Smooth muscle cell (in vitro differentiated cells): Measurements from ENCODE around the gene CREB5. TPM values are rescaled to one million over a fixed set of nuclear protein-coding genes. Genes with fewer than 3 reads are reported as not detected.

Source experiments
- DNase-seq: peaks from one replicate; lab custom pipeline; 2025; ENCODE audit not compliant: unreplicated experiment; lab: John Stamatoyannopoulos, UW
- H2AFZ ChIP-seq: fragments of 200-600 bp; sonication (generic); 2 replicates; pipeline ENCODE4 v1.6.0; 2016; ENCODE audit warnings: antibody characterized with exemption, low read depth, mild to moderate bottlenecking
- H3F3A ChIP-seq: fragments of 200-600 bp; sonication (generic); 2 replicates; pipeline ENCODE4 v1.6.0; 2017; ENCODE audit warnings: antibody characterized with exemption, low read depth
- H3K27ac ChIP-seq: fragments of 200-600 bp; sonication (generic); 2 replicates; pipeline ENCODE4 v1.5.1; 2016; ENCODE audit warnings: low read depth, mild to moderate bottlenecking
- H3K27me3 ChIP-seq: fragments of 200-600 bp; sonication (generic); 2 replicates; pipeline ENCODE4 v1.6.1; 2016; ENCODE audit warnings: low read depth, mild to moderate bottlenecking
- H3K36me3 ChIP-seq: fragments of 200-600 bp; sonication (generic); 2 replicates; pipeline ENCODE4 v1.5.1; 2016; ENCODE audit warnings: low read depth
- H3K4me1 ChIP-seq: fragments of 200-600 bp; sonication (generic); 2 replicates; pipeline ENCODE4 v1.5.1; 2016; ENCODE audit warnings: low read depth
- H3K4me2 ChIP-seq: fragments of 200-600 bp; sonication (generic); 2 replicates; pipeline ENCODE4 v1.6.0; 2016; ENCODE audit warnings: mild to moderate bottlenecking
- H3K4me3 ChIP-seq: fragments of 200-600 bp; sonication (generic); 2 replicates; pipeline ENCODE4 v1.5.1; 2016; ENCODE audit warnings: mild to moderate bottlenecking
- H3K79me2 ChIP-seq: fragments of 200-600 bp; sonication (generic); 2 replicates; pipeline ENCODE4 v1.6.0; 2016; ENCODE audit warnings: low read depth, mild to moderate bottlenecking
- H3K9ac ChIP-seq: fragments of 200-600 bp; sonication (generic); 2 replicates; pipeline ENCODE4 v1.6.0; 2016; ENCODE audit warnings: low read depth
- H3K9me3 ChIP-seq: fragments of 200-600 bp; sonication (generic); replicated peaks from 2 replicates; pipeline ENCODE4 v1.5.1; 2016; ENCODE audit warnings: low read depth
- H4K20me1 ChIP-seq: fragments of 200-600 bp; sonication (generic); 2 replicates; pipeline ENCODE4 v1.6.0; 2016; ENCODE audit warnings: low read depth
- WGBS: methylation state at CpG from one replicate; pipeline ENCODE4 v1.1.7; 2016; ENCODE audit warnings: low lambda C conversion rate; 5-methylcytosine and 5-hydroxymethylcytosine counted together
- polyA plus RNA-seq: library from polyadenylated mRNA; unstranded; fragments of >200 nt; fragmentation: Nextera tagmentation; extraction: Ambion mirVana; gene quantifications from 2 replicates; pipeline ENCODE4 v1.2.1, GENCODE V29; 2016
- total RNA-seq: library from RNA; depleted of rRNA; stranded (reverse); fragments of >200 nt; gene quantifications from 2 replicates; pipeline ENCODE4 v1.2.3, GENCODE V29; 2014
- TF ChIP-seq, protein P1 (sequence below): fragments of 200-600 bp; sonication (generic); IDR thresholded peaks from 2 replicates; pipeline ENCODE4 v1.5.1; 2017; ENCODE audit warnings: borderline replicate concordance, mild to moderate bottlenecking, antibody characterized with exemption; ENCODE audit not compliant: insufficient read depth, poor library complexity, severe bottlenecking

Gene CREB5
- total and polyA plus RNA-seq, 2 experiments from 2014 or later: 6.2 to 18.2 TPM

DNA sequence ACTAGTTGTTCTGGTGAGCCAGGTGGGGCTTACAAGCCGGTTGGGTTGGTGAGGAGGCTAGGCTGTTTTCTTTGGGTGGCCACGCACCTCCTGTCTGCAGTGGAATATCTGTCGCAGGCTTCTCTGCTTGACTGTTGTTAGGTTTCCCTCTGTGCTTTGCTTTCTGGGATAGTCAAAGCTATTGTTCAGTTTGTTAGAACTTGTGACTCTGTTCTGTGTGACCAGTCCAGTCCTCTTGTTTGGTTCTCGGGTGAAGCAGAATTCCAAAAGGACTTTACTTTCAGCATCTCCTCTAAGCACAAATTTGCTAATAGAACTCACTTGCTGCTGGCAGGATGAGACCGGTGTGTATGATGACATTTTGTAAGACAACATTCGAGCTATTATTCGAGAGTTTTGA is 105.3 kb downstream of the CREB5 start:
- Histone ChIP-seq H3K9me3 (no peaks in the 10 kb centered on the region), H3K4me1 (peaks cover 12% of the 10 kb centered on the region), H3K27me3 (peaks cover 20% of the 10 kb centered on the region), H3K9ac (no peak overlapping the region), H3K4me3 (no peak overlapping the region), H2AFZ (no peak overlapping the region), H3K27ac (no peak overlapping the region), H3K36me3 (no peaks in the 10 kb centered on the region), H4K20me1 (no peaks in the 10 kb centered on the region), H3K4me2 (no peak overlapping the region), H3F3A (no peaks in the 10 kb centered on the region), H3K79me2 (no peaks in the 10 kb centered on the region)
- TF ChIP-seq, protein P1, sequence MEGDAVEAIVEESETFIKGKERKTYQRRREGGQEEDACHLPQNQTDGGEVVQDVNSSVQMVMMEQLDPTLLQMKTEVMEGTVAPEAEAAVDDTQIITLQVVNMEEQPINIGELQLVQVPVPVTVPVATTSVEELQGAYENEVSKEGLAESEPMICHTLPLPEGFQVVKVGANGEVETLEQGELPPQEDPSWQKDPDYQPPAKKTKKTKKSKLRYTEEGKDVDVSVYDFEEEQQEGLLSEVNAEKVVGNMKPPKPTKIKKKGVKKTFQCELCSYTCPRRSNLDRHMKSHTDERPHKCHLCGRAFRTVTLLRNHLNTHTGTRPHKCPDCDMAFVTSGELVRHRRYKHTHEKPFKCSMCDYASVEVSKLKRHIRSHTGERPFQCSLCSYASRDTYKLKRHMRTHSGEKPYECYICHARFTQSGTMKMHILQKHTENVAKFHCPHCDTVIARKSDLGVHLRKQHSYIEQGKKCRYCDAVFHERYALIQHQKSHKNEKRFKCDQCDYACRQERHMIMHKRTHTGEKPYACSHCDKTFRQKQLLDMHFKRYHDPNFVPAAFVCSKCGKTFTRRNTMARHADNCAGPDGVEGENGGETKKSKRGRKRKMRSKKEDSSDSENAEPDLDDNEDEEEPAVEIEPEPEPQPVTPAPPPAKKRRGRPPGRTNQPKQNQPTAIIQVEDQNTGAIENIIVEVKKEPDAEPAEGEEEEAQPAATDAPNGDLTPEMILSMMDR: no peak
- WGBS: 92% methylated on average over 7 of the region's 7 CpGs
- no peak for DNase-seq

DNA sequence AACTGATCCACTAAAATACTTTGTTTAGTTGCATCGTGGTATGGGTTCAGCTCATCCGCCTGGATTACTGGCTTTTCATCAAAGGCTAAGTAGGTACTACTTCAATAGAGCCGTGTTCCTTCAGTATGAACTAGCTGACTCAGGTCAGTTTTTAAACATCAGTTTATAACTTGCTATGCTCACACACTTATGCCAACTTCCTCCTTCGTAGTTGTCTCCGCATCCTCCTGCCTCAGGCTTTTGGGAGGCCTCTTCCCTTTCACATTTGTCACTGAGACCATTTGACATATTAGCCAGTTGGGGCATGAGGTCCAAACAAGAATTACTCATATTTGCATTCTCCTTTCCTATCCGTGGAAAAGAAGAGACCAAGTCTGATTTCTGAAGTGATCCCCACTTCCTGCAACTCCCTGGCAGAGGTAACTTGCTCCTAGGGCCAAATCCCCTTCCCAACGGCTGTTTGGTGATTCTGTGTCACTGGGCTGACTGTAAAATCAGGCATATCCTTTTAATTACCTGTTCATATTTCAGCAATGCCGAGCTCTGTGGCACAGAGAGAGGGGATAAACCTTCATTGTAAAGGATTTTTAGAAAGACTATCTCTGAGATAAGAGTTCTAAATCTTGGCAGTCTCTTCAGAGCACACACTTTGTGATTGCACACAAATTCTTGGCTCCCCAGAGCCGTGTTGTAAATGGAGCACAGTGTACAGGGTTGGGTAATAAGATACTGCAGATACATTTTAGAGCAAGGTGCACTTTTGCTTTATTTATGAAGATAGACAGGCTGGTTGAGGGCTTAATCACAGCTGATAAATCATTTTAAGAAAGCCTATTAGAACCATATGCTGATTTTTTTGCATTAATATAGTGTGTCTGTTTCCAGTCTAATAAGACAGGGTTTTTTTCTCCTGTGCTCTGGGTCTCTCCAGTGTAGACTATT is 108.0 kb downstream of the CREB5 start:
- Histone ChIP-seq H3K79me2 (no peaks in the 10 kb centered on the region), H3F3A (no peaks in the 10 kb centered on the region), H3K9me3 (no peaks in the 10 kb centered on the region), H4K20me1 (no peaks in the 10 kb centered on the region), H3K27me3 (peaks cover 20% of the 10 kb centered on the region), H3K36me3 (no peaks in the 10 kb centered on the region), H3K4me3 (no peak overlapping the region), H3K9ac (no peak overlapping the region), H3K4me2 (no peak overlapping the region), H2AFZ (no peak overlapping the region), H3K27ac (no peak overlapping the region), H3K4me1 (peaks cover 12% of the 10 kb centered on the region)
- no peak for DNase-seq
- TF ChIP-seq, protein P1: no peak
- 88% methylated on average over 9 of the region's 9 CpGs for WGBS

DNA sequence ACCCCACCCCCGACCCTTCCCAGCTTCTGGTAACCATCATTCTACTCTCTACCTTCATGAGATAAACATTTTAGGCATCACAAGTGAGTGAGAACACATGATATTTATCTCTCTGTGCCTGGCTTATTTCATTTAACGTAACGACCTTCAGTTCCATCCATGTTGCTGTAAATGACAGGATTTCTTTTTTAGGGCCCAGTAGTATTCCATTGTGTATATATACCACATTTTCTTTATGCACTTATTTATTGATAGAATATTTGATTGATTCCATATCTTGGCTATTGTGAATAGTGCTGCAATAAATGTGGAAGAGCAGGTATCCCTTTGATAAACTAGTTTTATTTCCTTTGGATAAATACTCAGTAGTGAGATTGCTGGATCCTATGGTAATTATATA is 112.7 kb downstream of the CREB5 start:
- Histone ChIP-seq H2AFZ (no peak overlapping the region), H3K36me3 (no peaks in the 10 kb centered on the region), H3K9ac (no peak overlapping the region), H3K4me1 (no peaks in the 10 kb centered on the region), H4K20me1 (no peaks in the 10 kb centered on the region), H3F3A (no peaks in the 10 kb centered on the region), H3K9me3 (no peaks in the 10 kb centered on the region), H3K4me2 (no peak overlapping the region), H3K27me3 (peaks cover 12% of the 10 kb centered on the region), H3K79me2 (no peaks in the 10 kb centered on the region), H3K27ac (no peak overlapping the region), H3K4me3 (no peak overlapping the region)
- TF ChIP-seq, protein P1: no peak
- 60% methylated on average over 3 of the region's 3 CpGs for WGBS
- no peak for DNase-seq
